Ovary (tissue), 9 donors: ENCODE results near the gene ZDBF2. TPM values are rescaled to one million over a fixed set of nuclear protein-coding genes. Genes with fewer than 3 reads are reported as not detected.

Experiments
- DNase-seq, 5 donors: peaks; one replicate each; pipeline ENCODE4 v3.0.0-alpha.2; 2019 to 2020
- H3K27ac ChIP-seq, 2 donors: fragments of 200-600 bp; one replicate each; pipeline versions ENCODE4 v1.5.1 to v1.8.0; 2019 to 2022
- H3K27me3 ChIP-seq: fragments of 200-600 bp; one replicate; pipeline ENCODE4 v1.8.0; 2022
- H3K36me3 ChIP-seq: fragments of 200-600 bp; sonication (generic); one replicate; pipeline ENCODE4 v1.5.1; 2019
- H3K4me1 ChIP-seq: one replicate; pipeline ENCODE4 v1.8.1; 2013; ENCODE audit warnings: mild to moderate bottlenecking, moderate library complexity; ENCODE audit not compliant: insufficient read depth
- H3K4me3 ChIP-seq: fragments of 200-600 bp; sonication (generic); one replicate; pipeline ENCODE4 v1.5.1; 2017
- H3K9me3 ChIP-seq, 2 donors: fragments of 200-600 bp in 1 of 2; sonication (generic) in 1 of 2; one replicate each; pipeline versions ENCODE4 v1.5.1 to v1.8.1; 2013 to 2019; ENCODE audit warnings: mild to moderate bottlenecking in 1 of 2, moderate library complexity in 1 of 2
- EP300 ChIP-seq: sonication (generic); formaldehyde crosslinking; IDR thresholded peaks from one replicate; pipeline ENCODE4 v1.6.1; 2017; ENCODE audit warnings: antibody characterized with exemption
- POLR2A ChIP-seq: fragments of 450-650 bp; IDR thresholded peaks from one replicate; pipeline ENCODE4 v1.6.1; 2017; ENCODE audit warnings: antibody characterized with exemption, mild to moderate bottlenecking, moderate library complexity
- WGBS, 3 donors: extraction: QIAGEN DNeasy Blood & Tissue Kit in 1 of 3; methylation state at CpG; one replicate each; pipeline versions ENCODE4 v1.1.5 to v1.1.7; 2013 to 2017; 5-methylcytosine and 5-hydroxymethylcytosine counted together
- intact Hi-C, 4 donors: fragments of 100-400 bp; cut with DNase I; formaldehyde crosslinking; loops; one replicate each; pipeline versions ENCODE4 v1.11.0 to v1.15.1; 2022 to 2023
- polyA plus RNA-seq, 2 donors: library from polyadenylated mRNA; stranded (reverse); fragments of 200-250 nt in 1 of 2; fragments of 350-450 nt in 1 of 2; fragmentation: Illumina TruSeq in 1 of 2; extraction: RNeasy Lipid Tissue Mini Kit (QIAGEN cat#74804) in 1 of 2; gene quantifications; one replicate each; pipeline ENCODE4 v1.2.3, GENCODE V29; 2013 to 2014
- total RNA-seq, 7 donors: library from RNA; depleted of rRNA in 2 of 7; stranded (reverse); fragments of >200 nt in 2 of 7; fragmentation: NEBNext Ultra II Directional in 3 of 7; extraction: Animal tissue kit (Norgen Biotek cat#: 25700) in 3 of 7; gene quantifications; one replicate each; pipeline versions ENCODE4 v1.1.0 to v1.2.4, GENCODE V29; 2016 to 2023
- TF ChIP-seq, protein P1 (sequence below), 3 donors: fragments of 450-650 bp in 2 of 3; fragments of 200-600 bp in 1 of 3; IDR thresholded peaks; one replicate each; pipeline versions ENCODE4 v1.5.1 to v1.8.0; 2016 to 2022; ENCODE audit warnings: antibody characterized with exemption in 3 of 3, mild to moderate bottlenecking in 1 of 3
- donor health status: DM: no; HTN: no; CAD: no; lungs with moderate emphysema.
- donor health status: DM: no; HTN: no; CAD: no.
- donor health status: Bipolar disorder and iron deficiency.
- donor health status: DM: yes; HTN: yes; CAD: no.
- donor health status: DM: no; HTN: no; CAD: no.
- donor health status: DM: yes; HTN: yes; CAD: no.

Gene ZDBF2
- total and polyA plus RNA-seq, 9 donors: 4.1 to 36.4 (median 26.2) TPM

DNA sequence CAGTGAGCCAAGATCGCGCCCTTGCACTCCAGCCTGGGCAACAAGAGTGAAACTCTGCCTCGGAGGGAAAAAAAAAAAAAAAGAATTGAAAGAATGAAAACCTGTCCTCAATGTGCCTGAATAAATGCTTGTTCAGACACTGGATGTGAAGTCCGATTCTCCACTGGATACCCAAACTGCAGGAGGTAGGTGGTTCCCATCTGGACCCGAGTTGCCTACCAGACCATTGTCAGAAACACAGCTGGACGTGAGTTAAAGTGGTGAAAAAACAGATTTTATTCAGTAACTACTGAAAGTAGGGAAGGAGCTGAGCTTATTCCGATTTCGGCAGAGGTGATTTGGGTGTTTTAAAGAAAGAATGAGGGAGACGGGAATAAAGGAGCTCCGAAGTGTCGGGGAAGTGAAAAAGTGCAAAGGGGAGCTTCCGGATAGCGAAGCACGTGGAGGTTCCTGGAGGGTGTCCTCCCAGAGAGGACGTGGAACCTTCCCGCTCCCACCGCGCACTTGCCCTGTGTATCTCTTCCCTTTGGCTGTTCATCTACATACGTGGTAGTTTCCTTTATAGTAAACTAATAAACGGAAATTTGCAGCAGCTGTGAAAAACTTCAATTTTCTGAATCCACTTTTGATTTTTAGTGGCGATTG, 10.4 kb upstream of the ZDBF2 start:
- no peak overlapping the region for H3K27ac ChIP-seq
- TF ChIP-seq POLR2A: no peak
- no peak for TF ChIP-seq EP300
- TF ChIP-seq, protein P1, sequence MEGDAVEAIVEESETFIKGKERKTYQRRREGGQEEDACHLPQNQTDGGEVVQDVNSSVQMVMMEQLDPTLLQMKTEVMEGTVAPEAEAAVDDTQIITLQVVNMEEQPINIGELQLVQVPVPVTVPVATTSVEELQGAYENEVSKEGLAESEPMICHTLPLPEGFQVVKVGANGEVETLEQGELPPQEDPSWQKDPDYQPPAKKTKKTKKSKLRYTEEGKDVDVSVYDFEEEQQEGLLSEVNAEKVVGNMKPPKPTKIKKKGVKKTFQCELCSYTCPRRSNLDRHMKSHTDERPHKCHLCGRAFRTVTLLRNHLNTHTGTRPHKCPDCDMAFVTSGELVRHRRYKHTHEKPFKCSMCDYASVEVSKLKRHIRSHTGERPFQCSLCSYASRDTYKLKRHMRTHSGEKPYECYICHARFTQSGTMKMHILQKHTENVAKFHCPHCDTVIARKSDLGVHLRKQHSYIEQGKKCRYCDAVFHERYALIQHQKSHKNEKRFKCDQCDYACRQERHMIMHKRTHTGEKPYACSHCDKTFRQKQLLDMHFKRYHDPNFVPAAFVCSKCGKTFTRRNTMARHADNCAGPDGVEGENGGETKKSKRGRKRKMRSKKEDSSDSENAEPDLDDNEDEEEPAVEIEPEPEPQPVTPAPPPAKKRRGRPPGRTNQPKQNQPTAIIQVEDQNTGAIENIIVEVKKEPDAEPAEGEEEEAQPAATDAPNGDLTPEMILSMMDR (IDR thresholded peaks at IDR 0.05): no peak
- H3K9me3 ChIP-seq: no peaks in the 10 kb centered on the region
- H3K4me3 ChIP-seq: no peak overlapping the region
- 46 to 54% (median 47%) methylated on average over 21 of the region's 21 CpGs for WGBS, 3 donors
- H3K4me1 ChIP-seq: peaks cover under 1% of the 10 kb centered on the region
- DNase-seq: no peak
- no peaks in the 10 kb centered on the region for H3K36me3 ChIP-seq
- intact Hi-C loops: no loop called here
- no peaks in the 10 kb centered on the region for H3K27me3 ChIP-seq

DNA sequence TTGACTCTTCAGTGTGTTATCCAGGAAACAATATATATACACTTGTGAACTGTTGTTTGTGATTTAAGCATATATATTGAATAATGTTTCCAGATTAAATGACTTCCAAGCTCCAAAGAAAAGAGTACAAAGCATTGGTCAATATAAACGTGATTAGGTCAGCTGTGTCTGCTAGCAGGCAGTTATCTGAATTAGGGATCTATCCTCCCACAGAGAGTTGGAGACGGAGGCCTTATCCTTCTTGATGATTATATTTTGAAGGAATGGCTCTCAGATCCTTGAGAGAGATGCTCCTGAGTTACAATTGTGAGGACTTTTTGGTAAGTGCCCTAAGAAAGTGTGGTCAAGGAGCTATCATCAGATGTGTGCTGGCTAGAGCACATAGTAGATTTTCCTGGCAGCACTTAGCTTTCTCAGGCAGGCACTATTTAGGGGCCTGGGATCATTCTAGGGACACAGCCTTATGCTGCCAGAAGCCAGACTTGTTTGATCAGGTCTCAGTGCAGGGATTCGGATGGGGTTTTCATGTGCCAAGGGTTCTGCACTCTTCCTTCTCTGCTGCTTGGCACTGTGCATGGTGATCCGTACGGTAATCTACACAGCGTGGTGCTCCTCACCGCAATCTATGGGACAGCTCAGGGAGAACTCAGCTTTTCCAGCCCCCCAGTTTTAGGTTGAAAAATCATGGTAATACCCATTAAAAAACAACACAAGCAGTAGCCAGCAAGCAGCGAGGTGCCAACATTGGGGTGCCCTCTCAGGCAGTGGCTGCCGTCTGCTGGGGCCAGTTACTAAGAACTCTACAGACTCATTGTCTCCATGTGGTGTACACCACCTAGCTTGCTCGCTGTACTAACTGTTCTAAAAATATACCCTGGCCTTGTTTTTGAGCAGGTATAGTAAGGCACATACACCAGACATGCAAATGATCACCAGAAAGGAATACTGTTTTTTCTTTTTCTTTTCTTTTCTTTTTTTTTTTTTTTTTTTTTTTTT, 8.0 kb upstream of the ZDBF2 start:
- Histone ChIP-seq H3K36me3 (no peaks in the 10 kb centered on the region), H3K4me3 (no peak overlapping the region), H3K9me3 (no peaks in the 10 kb centered on the region), H3K27ac (no peak overlapping the region), H3K27me3 (no peaks in the 10 kb centered on the region), H3K4me1 (no peaks in the 10 kb centered on the region)
- TF ChIP-seq POLR2A (no peak), EP300 (no peak)
- TF ChIP-seq, protein P1 (IDR thresholded peaks at IDR 0.05): no peak
- intact Hi-C loops: no loop called here
- DNase-seq: no peak
- WGBS, 3 donors: 48 to 53% (median 50%) methylated on average over 10 of the region's 10 CpGs

DNA sequence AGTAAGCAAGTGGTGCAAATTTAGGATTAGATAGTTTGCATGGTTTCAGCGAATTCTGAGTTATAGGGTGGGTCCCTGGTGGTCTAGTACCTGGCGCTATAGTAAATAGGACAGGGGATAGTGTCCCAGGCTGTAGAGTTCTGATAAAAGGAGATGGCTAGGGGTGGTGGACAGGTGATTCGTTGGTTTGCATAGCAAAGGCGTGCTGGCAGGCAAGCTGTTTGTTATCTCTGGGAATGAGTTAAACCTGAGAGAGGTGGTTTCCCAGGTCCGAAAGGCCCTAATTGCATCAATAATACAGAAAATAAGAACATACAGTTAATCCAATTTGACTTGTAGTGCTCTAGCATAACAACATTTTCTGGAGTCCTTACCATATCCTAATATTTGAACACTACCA, 6.9 kb upstream of the ZDBF2 start:
- H3K4me1 ChIP-seq: no peaks in the 10 kb centered on the region
- H3K27ac ChIP-seq: no peak overlapping the region
- no peaks in the 10 kb centered on the region for H3K36me3 ChIP-seq
- DNase-seq: no peak
- no peaks in the 10 kb centered on the region for H3K27me3 ChIP-seq
- WGBS, 3 donors: 42 to 47% (median 46%) methylated on average over 5 of the region's 5 CpGs
- H3K9me3 ChIP-seq: no peaks in the 10 kb centered on the region
- H3K4me3 ChIP-seq: no peak overlapping the region
- TF ChIP-seq EP300 (no peak), POLR2A (no peak)
- TF ChIP-seq, protein P1 (IDR thresholded peaks at IDR 0.05): no peak
- intact Hi-C loops: no loop called here

DNA sequence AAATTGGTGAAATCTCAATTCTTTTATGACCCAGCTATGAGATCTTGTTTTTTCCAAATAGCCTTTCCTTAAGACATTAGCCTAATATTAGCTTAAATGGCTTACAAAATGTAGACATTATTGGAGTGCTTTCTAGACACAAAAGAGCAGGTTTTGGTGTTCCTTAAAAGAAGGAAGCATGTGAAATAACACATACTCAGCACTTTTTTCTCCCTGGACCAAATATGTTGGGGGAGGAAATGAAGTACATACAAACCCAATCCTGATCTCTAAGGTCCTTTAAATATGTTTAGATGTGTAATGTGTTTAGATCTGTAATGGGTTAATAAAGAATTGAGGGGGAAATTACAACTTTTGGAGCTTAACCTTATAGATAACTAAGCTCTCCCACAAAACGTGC, 3.4 kb upstream of the ZDBF2 start:
- no peaks in the 10 kb centered on the region for H3K36me3 ChIP-seq
- H3K27me3 ChIP-seq: no peaks in the 10 kb centered on the region
- H3K9me3 ChIP-seq: no peaks in the 10 kb centered on the region
- no peak overlapping the region for H3K4me3 ChIP-seq
- H3K27ac ChIP-seq: no peak overlapping the region
- no peak for DNase-seq
- intact Hi-C loops: no loop called here
- 16 to 37% (median 27%) methylated on average over 1 of the region's 1 CpG for WGBS, 3 donors
- H3K4me1 ChIP-seq: no peaks in the 10 kb centered on the region
- TF ChIP-seq, protein P1 (IDR thresholded peaks at IDR 0.05): no peak
- TF ChIP-seq POLR2A (no peak), EP300 (no peak)
